ENCODE data around the gene LGALS9. TPM values are rescaled to one million over a fixed set of nuclear protein-coding genes. Genes with fewer than 3 reads are reported as not detected.
"Not testable (repeated sequence)": the region's sequence is repeated elsewhere in the genome, so short reads cannot be mapped to it uniquely, and the experiment has no call there.

LGALS9 gene
- total and polyA plus RNA-seq, 2 donors, result 6.5 to 50.1 TPM

- H3K27ac ChIP-seq (ENCODE audit: low read depth), result no peak overlapping the region
- no peak overlapping the region for H3K4me3 ChIP-seq (ENCODE audit: low read depth, low read length)
- 54% methylated on average over 5 of the region's 5 CpGs for WGBS
- no peaks in the 10 kb centered on the region for H3K36me3 ChIP-seq (ENCODE audit: insufficient read depth)
- DNase-seq (ENCODE audit: extremely low spot score), result no peak
- no peaks in the 10 kb centered on the region for H3K4me1 ChIP-seq (ENCODE audit: insufficient read depth)
These were observed 26.6 kb downstream of the LGALS9 start for GRCh38 chr17:27657620-27658019.

GRCh38 chr17:27659683-27660082 lies 28.7 kb downstream of the LGALS9 start:
- no peak overlapping the region for H3K27ac ChIP-seq (ENCODE audit: low read depth)
- no peaks in the 10 kb centered on the region for H3K4me1 ChIP-seq (ENCODE audit: insufficient read depth)
- 76% methylated on average over 6 of the region's 6 CpGs for WGBS
- no peak overlapping the region for H3K4me3 ChIP-seq (ENCODE audit: low read depth, low read length)
- no peak for DNase-seq (ENCODE audit: extremely low spot score)
- H3K36me3 ChIP-seq (ENCODE audit: insufficient read depth), result no peaks in the 10 kb centered on the region

- H3K36me3 ChIP-seq (ENCODE audit: insufficient read depth), result no peaks in the 10 kb centered on the region
- H3K27ac ChIP-seq (ENCODE audit: low read depth), result no peak overlapping the region
- whole genome bisulfite sequencing, result 80% methylated on average over 3 of the region's 3 CpGs
- H3K4me1 ChIP-seq (ENCODE audit: insufficient read depth), result no peaks in the 10 kb centered on the region
- no peak overlapping the region for H3K4me3 ChIP-seq (ENCODE audit: low read depth, low read length)
- no peak for DNase-seq (ENCODE audit: extremely low spot score)
These were observed 29.4 kb downstream of the LGALS9 start for GRCh38 chr17:27660436-27660835.

DNA sequence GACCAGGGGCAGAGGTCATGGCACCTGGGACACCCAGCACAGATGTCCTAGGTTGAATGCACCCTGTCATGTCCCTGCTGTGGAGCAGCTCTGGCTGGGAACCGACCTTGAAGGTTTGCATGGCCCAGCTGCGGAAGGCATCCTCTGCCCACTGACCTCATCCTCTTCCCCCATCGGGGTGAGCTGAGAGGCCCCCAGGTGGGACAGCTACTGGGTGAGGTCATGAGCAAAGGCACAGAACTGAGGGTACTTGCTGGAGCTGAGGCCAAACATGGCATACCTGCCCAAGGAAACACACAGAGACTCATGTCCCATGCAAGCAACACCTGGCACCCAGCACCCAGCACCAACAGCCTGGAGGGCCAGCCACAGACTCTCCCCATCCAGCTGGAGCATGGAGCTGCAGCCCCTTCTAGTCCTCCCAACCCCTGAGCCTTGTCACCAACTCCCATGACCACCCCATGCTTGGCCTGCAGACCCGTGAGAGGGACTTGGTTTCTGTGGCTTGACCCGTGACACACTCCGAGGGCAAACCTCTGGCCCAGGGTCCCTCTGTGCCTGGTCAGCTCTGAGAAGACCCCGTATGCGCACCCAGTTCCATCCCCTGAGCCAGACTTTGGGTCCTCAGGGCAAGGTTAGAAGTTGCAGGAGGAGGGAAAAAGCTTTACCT lies 33.1 kb downstream of the LGALS9 start:
- DNase-seq (ENCODE audit: extremely low spot score), result no peak
- 92% methylated on average over 8 of the region's 8 CpGs for WGBS
- H3K27ac ChIP-seq (ENCODE audit: low read depth), result no peak overlapping the region
- no peaks in the 10 kb centered on the region for H3K4me1 ChIP-seq (ENCODE audit: insufficient read depth)
- no peak overlapping the region for H3K4me3 ChIP-seq (ENCODE audit: low read depth, low read length)
- H3K36me3 ChIP-seq (ENCODE audit: insufficient read depth), result no peaks in the 10 kb centered on the region

DNA sequence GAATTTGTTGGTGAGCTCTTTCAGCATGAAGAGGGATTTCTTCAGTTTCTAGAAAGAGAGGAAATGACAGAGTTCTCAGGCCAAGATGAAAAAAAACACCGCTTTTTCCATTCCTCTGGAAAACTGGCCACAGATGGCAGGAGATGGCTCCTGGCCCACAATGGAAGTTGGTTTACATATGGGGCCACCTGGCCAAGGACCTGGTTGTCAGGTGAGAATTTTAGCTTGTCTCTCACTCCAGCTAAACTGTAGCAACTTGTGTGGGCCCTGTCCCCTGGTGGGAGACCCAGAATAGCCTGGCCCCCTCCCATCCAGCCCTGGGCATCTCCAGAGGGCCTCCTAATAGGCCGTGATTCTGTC lies 33.6 kb downstream of the LGALS9 start:
- 67% methylated on average over 2 of the region's 2 CpGs for WGBS
- Histone ChIP-seq H3K4me1 (ENCODE audit: insufficient read depth) (no peaks in the 10 kb centered on the region), H3K4me3 (ENCODE audit: low read depth, low read length) (no peak overlapping the region), H3K36me3 (ENCODE audit: insufficient read depth) (no peaks in the 10 kb centered on the region), H3K27ac (ENCODE audit: low read depth) (no peak overlapping the region)
- DNase-seq (ENCODE audit: extremely low spot score), result no peak

DNA sequence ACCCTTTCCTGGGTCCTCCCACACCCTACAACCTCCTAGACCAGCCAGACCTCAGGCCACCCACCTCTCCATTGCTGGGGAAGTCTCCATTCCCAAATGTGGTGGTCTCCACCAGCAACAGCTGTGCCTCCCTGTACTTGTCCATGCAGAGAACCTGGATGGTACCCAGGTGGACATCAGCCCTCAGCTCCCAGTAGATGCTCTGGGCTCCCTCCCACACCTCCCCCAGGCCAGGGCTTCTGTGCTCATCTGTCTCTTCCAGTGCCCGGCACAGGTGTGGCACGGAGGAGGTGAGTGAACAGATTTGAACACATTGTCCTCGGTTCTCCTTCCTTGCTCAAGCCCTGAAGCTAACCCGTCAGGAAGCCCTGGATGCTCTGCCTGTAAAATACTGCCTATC lies 34.6 kb downstream of the LGALS9 start:
- Histone ChIP-seq H3K36me3 (ENCODE audit: insufficient read depth) (no peaks in the 10 kb centered on the region), H3K4me3 (ENCODE audit: low read depth, low read length) (no peak overlapping the region), H3K4me1 (ENCODE audit: insufficient read depth) (no peaks in the 10 kb centered on the region), H3K27ac (ENCODE audit: low read depth) (no peak overlapping the region)
- no peak for DNase-seq (ENCODE audit: extremely low spot score)
- WGBS, result 86% methylated on average over 4 of the region's 4 CpGs

- H3K4me3 ChIP-seq (ENCODE audit: low read depth, low read length); H3K4me1 ChIP-seq (ENCODE audit: insufficient read depth); H3K27ac ChIP-seq (ENCODE audit: low read depth); H3K36me3 ChIP-seq (ENCODE audit: insufficient read depth); DNase-seq (ENCODE audit: extremely low spot score): not testable (repeated sequence)
- WGBS, result 78% methylated on average over 6 of the region's 6 CpGs
These were observed 35.3 kb downstream of the LGALS9 start for GRCh38 chr17:27666270-27666669.

DNA sequence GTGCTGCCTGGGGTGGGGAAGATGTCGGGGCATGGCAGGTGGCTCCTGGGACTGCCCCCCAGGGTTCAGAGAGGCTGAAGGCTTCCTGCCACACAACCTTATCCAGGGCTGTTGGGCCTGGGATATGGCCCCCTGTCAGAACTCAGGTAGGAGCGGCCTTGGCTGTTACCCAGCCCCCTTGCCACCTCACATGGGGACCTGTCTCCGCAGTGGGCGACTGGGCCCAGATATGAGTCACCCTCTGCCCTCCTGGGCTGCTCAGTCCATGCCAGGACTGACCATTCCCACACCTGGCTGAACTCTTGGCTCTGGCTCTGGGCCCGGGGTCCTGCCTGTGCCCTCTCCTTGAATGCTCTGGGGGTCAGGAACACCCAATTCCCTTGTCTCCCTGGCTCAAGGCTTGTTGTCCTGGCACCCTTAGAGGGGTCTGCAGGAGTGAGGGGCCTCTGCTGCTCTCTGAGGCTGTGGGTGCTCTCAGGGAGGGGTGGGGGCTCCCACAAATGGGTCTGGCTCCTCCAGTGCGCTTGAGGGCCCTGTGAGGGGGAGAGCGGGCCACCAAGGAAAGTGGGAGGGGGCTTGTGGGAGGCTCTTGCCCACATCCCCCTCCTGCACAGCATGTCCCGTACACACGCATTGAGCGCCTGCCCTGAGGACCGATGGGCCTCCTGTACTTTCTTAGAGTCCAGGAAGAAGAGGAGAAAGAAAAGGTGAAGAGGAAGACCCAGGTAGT lies 36.0 kb downstream of the LGALS9 start:
- Histone ChIP-seq H3K27ac (ENCODE audit: low read depth) (no peak overlapping the region), H3K36me3 (ENCODE audit: insufficient read depth) (no peaks in the 10 kb centered on the region), H3K4me3 (ENCODE audit: low read depth, low read length) (no peak overlapping the region), H3K4me1 (ENCODE audit: insufficient read depth) (no peaks in the 10 kb centered on the region)
- no peak for DNase-seq (ENCODE audit: extremely low spot score)
- 92% methylated on average over 11 of the region's 11 CpGs for WGBS

- no peak overlapping the region for H3K4me3 ChIP-seq (ENCODE audit: low read depth, low read length)
- H3K36me3 ChIP-seq (ENCODE audit: insufficient read depth), result no peaks in the 10 kb centered on the region
- H3K4me1 ChIP-seq (ENCODE audit: insufficient read depth), result no peaks in the 10 kb centered on the region
- DNase-seq (ENCODE audit: extremely low spot score), result no peak
- no peak overlapping the region for H3K27ac ChIP-seq (ENCODE audit: low read depth)
- WGBS, result 88% methylated on average over 12 of the region's 12 CpGs
These were observed 36.9 kb downstream of the LGALS9 start for GRCh38 chr17:27667656-27668487.

GRCh38 chr17:27668488-27668823 lies 37.5 kb downstream of the LGALS9 start:
- Histone ChIP-seq H3K4me1 (ENCODE audit: insufficient read depth) (no peaks in the 10 kb centered on the region), H3K27ac (ENCODE audit: low read depth) (no peak overlapping the region), H3K36me3 (ENCODE audit: insufficient read depth) (no peaks in the 10 kb centered on the region), H3K4me3 (ENCODE audit: low read depth, low read length) (no peak overlapping the region)
- 79% methylated on average over 2 of the region's 2 CpGs for WGBS
- DNase-seq (ENCODE audit: extremely low spot score), result no peak

- no peak overlapping the region for H3K27ac ChIP-seq (ENCODE audit: low read depth)
- 88% methylated on average over 7 of the region's 7 CpGs for WGBS
- DNase-seq (ENCODE audit: extremely low spot score), result no peak
- no peak overlapping the region for H3K4me3 ChIP-seq (ENCODE audit: low read depth, low read length)
- H3K4me1 ChIP-seq (ENCODE audit: insufficient read depth), result no peaks in the 10 kb centered on the region
- no peaks in the 10 kb centered on the region for H3K36me3 ChIP-seq (ENCODE audit: insufficient read depth)
These were observed 38.1 kb downstream of the LGALS9 start for GRCh38 chr17:27669136-27669535.

DNA sequence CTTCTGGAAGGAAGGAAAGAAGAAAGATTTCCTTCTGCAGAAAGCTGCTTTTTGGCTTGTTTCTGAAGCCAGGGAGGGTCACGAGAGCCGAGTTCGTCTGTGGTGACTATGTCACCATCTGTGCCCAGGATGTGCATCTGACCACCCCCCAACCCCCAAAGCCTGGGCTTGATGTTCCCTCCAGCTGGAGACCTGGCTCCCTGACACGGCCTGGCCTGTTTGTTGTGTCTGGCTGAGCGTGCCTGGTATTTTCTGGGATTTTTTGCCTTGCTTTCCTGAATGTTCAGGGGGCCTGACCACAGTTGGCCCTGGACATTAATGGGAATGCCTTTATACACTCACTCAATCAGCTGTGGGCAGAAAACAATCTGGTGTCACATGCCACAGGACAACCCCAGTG lies 38.9 kb downstream of the LGALS9 start:
- Histone ChIP-seq H3K27ac (ENCODE audit: low read depth) (no peak overlapping the region), H3K4me3 (ENCODE audit: low read depth, low read length) (no peak overlapping the region), H3K4me1 (ENCODE audit: insufficient read depth) (no peaks in the 10 kb centered on the region), H3K36me3 (ENCODE audit: insufficient read depth) (no peaks in the 10 kb centered on the region)
- DNase-seq (ENCODE audit: extremely low spot score), result no peak
- 64% methylated on average over 5 of the region's 5 CpGs for WGBS

DNA sequence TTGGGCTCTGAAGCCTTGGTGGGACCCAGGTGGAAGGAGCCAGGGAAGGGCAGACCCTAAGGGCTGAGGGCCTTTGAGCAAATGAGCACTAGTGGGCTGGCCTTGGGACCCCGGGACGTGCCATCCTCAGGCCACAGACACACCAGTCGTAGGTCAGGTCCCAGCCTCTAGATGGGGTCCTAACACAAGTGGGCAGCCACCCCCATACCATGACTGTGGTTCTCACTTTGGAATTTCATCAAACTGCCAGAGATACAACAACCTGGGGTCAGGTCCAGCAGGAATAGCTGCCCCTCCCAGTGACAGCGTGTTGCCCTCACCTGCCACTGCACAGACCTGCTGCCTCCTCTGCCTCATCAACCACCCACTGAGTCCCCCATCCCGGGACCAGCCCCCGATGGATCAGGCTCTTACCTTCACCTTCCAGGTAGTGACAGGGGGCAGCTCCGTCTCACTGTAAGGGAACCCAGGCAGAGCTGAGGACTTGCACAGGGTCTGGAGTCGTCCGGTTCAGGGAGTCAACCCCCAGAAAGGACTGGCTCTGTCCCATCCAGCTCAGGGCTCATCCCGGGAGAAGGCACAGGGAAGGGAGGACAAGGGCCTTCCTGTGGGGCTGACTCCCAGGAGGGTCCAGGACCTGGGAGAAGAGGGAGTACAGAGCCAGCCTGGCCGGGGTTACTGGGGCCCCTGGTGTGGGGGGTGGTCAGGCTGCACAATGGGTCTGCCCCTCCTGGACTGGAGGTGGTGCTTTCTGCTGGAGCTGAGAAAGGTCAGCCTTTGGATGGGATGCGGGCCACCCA lies 40.0 kb downstream of the LGALS9 start:
- 85% methylated on average over 12 of the region's 12 CpGs for WGBS
- no peak for DNase-seq (ENCODE audit: extremely low spot score)
- Histone ChIP-seq H3K27ac (ENCODE audit: low read depth) (no peak overlapping the region), H3K36me3 (ENCODE audit: insufficient read depth) (no peaks in the 10 kb centered on the region), H3K4me3 (ENCODE audit: low read depth, low read length) (no peak overlapping the region), H3K4me1 (ENCODE audit: insufficient read depth) (no peaks in the 10 kb centered on the region)

Measured in urinary bladder (tissue), 4 donors.